Neural crest cell (in vitro differentiated cells): ENCODE measurements around the gene FMNL2. TPM values are rescaled to one million over a fixed set of nuclear protein-coding genes. Genes with fewer than 3 reads are reported as not detected.

Source experiments
- DNase-seq: peaks from one replicate; pipeline ENCODE4 v3.0.0; 2021; ENCODE audit warnings: low read depth, mixed read lengths, low spot score
- H3K27ac Mint-ChIP-seq: one replicate; pipeline ENCODE4 v1.8.0; 2021; ENCODE audit warnings: mild to moderate bottlenecking, mixed read lengths; ENCODE audit not compliant: unreplicated experiment
- H3K27me3 Mint-ChIP-seq: 2 replicates; pipeline ENCODE4 v1.8.0; 2021; ENCODE audit warnings: low read depth, mild to moderate bottlenecking, mixed read lengths
- H3K36me3 Mint-ChIP-seq: 2 replicates; pipeline ENCODE4 v1.8.0; 2021; ENCODE audit warnings: low read depth, mild to moderate bottlenecking, mixed read lengths
- H3K4me1 Mint-ChIP-seq: 2 replicates; pipeline ENCODE4 v1.8.0; 2021; ENCODE audit warnings: mixed read lengths
- H3K4me3 Mint-ChIP-seq: one replicate; pipeline ENCODE4 v1.8.0; 2021; ENCODE audit warnings: mild to moderate bottlenecking, mixed read lengths
- H3K9me3 Mint-ChIP-seq: 2 replicates; pipeline ENCODE4 v1.8.0; 2021; ENCODE audit warnings: mixed read lengths
- CTCF ChIP-seq: fragments of 200-600 bp; sonication (generic); conservative IDR thresholded peaks from 2 replicates; pipeline ENCODE4 v1.5.0; 2021; ENCODE audit warnings: antibody characterized with exemption, mild to moderate bottlenecking
- total RNA-seq: library from RNA; stranded (reverse); gene quantifications from 2 replicates; pipeline ENCODE4 v1.2.1, GENCODE V29; 2021

The FMNL2 gene
- total RNA-seq, 1 donor from 2014 or later: 54.9 TPM

GRCh38 chr2:152550386-152550785, 215.4 kb downstream of the FMNL2 start:
- Mint-ChIP-seq H3K36me3 (no peaks in the 10 kb centered on the region), H3K4me3 (no peak overlapping the region), H3K4me1 (peaks cover 19% of the 10 kb centered on the region)

GRCh38 chr2:152552888-152553287, 217.9 kb downstream of the FMNL2 start:
- Mint-ChIP-seq H3K27ac (peak overlapping the region; percentile 19), H3K27me3 (no peaks in the 10 kb centered on the region), H3K9me3 (no peaks in the 10 kb centered on the region), H3K4me3 (no peak overlapping the region), H3K4me1 (peaks cover 17% of the 10 kb centered on the region), H3K36me3 (no peaks in the 10 kb centered on the region)
- TF ChIP-seq CTCF: no peak
- no peak for DNase-seq

More at GRCh38 chr2:152550386-152550785, 215.4 kb downstream of the FMNL2 start:
- TF ChIP-seq CTCF: no peak
- H3K27me3 Mint-ChIP-seq: no peaks in the 10 kb centered on the region
- H3K9me3 Mint-ChIP-seq: no peaks in the 10 kb centered on the region
- DNase-seq: no peak
- H3K27ac Mint-ChIP-seq: no peak overlapping the region

- DNase-seq: no peak
- Mint-ChIP-seq H3K27ac (no peak overlapping the region), H3K9me3 (no peaks in the 10 kb centered on the region), H3K36me3 (no peaks in the 10 kb centered on the region), H3K27me3 (no peaks in the 10 kb centered on the region), H3K4me1 (peaks cover 21% of the 10 kb centered on the region), H3K4me3 (no peak overlapping the region)
- TF ChIP-seq CTCF: no peak
Measured at GRCh38 chr2:152553518-152553917, 218.5 kb downstream of the FMNL2 start.

- peaks cover 21% of the 10 kb centered on the region for H3K4me1 Mint-ChIP-seq
- no peaks in the 10 kb centered on the region for H3K27me3 Mint-ChIP-seq
- no peak overlapping the region for H3K4me3 Mint-ChIP-seq
- no peaks in the 10 kb centered on the region for H3K36me3 Mint-ChIP-seq
- no peaks in the 10 kb centered on the region for H3K9me3 Mint-ChIP-seq
- H3K27ac Mint-ChIP-seq: no peak overlapping the region
- DNase-seq: no peak
- TF ChIP-seq CTCF: peak; percentile 46
Measured at GRCh38 chr2:152555048-152555447, 220.1 kb downstream of the FMNL2 start.

GRCh38 chr2:152556506-152556905, 221.5 kb downstream of the FMNL2 start:
- no peaks in the 10 kb centered on the region for H3K36me3 Mint-ChIP-seq
- DNase-seq: no peak
- TF ChIP-seq CTCF: no peak
- H3K4me1 Mint-ChIP-seq: peaks cover 21% of the 10 kb centered on the region
- H3K9me3 Mint-ChIP-seq: no peaks in the 10 kb centered on the region
- H3K4me3 Mint-ChIP-seq: no peak overlapping the region
- no peaks in the 10 kb centered on the region for H3K27me3 Mint-ChIP-seq
- no peak overlapping the region for H3K27ac Mint-ChIP-seq
